Measurements from ENCODE around the gene SLC7A1.
A peak's percentile ranks its signal among the peaks of the same experiment; 100 is the strongest.

SLC7A1 gene

DNA sequence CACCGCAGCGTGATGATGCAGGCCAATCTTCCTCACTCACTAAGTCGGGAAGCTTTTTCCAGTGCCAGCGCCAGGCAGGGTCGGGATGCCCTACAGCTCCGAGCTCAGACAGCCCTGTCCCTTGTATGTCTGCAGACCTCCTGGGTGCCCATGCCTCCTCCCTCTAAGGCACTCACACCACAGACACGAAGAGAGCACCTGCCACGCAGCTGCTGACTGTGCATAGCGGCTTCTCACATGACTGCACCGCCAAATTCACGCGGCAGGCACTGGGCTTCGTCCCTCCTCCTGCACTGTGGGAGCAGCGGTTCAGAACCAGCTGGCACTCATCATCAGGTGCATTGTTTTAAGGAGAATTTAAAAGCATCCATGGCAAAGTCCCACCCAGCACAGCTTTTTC, 88.1 kb downstream of the SLC7A1 start:
- peak; percentile 70 for DNase-seq

DNA sequence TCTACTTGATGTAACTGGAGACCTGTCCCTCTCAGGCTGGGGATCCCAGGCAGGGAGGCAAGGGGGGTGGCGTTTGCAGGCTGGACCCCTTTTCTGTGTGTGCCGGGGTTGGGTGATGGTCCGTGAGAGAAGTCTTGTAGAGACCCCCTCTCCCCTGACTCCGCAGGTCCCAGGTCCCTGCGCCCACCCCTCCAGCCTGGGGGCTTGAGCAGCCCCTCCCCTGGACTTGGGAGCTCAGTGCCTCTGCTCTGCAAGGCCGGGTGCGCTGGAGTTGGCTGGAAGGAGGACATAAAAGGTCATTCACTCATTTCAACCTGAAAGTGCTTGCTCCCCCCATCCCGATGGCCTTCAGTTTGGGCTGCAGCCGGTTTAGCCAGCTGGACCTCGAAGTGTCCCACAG, 89.5 kb downstream of the SLC7A1 start:
- no peak for DNase-seq

DNA sequence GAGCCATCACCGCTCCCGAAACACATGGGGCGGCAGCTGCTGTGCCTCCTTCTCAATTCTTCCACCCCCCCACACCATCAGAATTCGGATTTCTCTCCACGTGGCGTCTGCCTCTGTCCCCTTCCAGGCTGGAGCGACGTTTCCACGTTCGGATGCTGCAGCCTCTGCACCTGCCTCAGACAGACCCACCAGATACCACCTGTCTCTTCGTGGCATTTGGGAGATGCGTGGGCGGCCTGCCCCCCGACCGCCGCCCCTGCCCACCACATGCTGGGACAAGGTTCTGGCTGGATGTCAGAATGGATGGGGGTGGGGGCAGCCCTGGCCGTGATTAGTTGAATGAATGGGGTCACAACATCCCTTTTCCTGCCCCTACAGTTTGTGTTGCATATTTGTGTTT, 90.0 kb downstream of the SLC7A1 start:
- no peak for DNase-seq

DNA sequence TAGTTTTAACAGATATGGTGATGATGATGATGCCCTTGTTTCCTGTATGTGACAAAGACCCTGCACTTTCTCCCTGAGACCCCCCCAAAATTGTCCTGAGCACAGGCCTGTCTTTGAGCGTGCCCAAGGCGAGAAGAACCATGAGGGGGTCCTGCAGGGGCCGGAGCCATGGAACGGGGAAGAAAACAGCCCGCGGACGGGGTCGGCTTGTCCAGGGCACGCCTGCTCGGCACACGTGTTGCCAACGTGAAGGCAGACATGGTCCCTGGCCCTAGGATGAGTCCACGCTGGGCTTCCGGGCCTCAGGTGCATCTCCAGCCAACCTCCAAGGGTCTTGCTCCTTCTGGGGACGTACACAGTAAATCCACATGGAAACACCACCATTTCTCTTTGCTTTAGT, 90.8 kb downstream of the SLC7A1 start:
- DNase-seq: no peak

DNA sequence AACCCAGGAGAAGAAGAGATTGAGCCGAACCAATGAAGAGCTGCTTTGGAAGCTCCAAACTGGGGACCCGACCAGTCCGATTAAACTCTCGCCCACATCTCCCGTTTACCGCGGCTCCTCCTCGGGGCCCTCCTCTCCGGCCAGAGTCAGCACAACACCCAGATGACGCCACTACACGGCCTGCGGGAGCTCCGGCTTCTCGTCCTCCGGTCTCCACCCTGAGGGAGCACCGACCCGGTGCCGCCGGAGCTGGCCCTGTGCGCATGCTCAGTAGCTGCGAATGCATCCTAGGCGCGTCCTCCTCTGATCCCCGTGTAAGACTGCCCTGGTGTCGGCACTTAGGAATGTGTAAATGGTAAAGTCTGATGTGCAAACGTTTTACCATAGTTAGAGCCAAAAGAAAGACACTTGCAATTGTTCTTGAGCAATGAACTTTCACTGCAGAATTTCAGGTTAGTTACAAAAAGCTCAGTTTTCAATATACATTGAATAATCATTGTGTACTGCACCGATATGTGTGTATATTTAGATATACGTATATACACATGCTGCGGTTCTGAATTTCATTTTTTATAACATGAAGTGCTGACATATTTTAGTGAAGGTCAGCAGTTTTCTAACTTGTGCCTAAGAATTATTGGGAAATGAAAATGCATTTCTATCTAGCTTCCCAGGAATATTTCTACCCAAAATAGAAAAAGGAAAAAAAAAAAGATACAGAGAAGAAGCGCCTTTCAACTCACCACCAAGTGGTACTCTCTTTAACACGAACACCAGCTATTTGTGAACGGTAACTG, 92.2 kb downstream of the SLC7A1 start:
- no peak for DNase-seq

DNA sequence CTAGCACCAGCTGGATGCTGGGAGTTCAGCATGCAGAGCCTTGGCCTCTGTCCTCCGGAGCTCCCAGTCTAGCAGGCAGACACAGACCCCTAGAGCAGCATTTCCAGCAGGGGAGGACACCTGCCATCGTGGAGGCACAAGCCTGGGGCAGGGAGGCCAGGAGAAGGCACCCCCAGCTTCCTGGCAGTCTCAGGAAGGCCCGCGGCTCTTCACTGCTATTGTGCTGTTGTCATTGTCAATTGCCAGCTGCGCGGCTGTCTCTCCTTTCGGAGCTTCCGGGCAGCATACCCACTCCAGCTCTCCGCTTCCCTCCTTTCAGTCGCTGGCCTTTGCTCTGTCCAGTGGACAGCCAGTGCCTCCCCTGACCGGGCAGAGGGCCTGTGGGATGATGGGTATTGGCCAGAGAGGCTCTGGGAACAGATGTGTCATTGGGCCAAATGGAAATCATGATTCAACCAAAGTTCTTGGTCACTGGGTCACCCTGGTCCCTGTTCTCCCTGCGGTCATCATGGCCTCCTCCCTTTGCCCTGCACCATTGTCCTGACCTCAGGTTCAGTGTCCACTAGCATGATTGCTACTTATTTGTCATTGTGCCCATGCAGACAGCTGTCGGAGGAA, 93.0 kb downstream of the SLC7A1 start:
- no peak for DNase-seq

DNA sequence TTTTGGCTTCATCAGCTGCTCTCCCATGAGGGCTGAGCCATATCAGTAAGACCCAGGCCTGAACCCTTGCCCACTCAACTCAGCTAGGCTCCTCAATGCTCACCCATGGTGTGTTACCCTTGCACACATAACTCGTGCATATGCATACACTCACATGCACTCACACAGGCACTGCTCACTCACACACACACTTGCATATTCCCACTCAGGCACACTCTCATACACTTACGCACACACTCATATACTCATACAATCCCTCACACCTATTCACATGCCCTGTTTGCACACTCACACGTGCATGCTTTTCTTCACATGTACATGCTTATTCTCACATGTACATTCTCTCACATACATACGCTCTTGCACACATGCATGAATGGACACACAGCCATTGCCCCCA, 93.8 kb downstream of the SLC7A1 start:
- DNase-seq: no peak

DNA sequence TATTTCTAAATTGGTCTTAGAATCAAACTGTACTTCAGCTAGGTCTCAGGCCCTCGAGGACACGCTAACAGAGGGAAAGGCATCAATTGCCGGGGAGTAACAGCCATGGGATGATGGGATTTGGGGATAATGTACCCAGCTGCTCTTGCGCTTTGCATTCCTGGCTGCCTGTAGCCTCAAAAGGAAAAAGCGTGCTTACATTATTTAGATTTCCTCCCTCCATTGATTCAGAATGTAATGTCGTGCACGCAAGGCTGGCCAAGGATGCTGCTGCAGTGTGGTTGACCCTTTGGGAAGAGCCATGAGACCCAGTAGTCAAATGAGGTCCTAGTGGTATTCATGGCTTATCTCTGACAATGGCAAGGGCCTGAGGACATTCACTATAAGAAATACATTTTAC, 95.1 kb downstream of the SLC7A1 start:
- DNase-seq: no peak

DNA sequence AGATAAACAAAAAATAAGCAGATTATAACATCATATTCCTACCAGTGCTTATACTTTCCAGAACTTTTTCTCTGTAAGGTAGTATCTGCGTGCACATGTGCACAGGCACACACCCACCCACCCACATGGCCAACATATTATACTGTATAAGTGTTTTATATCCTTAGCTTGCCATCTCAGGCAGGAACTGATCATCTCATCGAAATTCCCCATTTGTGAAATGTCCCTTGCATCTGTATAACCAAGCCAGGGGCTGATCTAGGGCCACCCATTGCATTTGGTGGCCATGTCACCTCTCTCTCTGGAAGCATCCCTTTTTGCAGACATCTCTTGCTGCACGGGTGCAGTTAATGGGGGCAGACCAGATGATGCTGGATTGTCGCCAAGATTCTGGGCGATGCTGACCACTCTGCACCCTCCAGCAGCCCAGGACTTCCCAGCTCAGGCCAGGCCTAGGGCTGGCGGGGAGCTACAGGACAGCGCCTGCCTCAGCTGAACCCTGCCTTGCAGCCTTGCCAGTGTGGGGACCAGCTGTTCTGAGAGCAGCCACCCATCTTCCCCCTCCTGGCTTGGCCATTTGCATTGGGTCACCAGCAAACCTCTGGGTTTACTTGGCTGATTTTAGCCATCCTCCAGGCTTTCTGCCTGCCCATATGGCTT, 95.9 kb downstream of the SLC7A1 start:
- no peak for DNase-seq

DNA sequence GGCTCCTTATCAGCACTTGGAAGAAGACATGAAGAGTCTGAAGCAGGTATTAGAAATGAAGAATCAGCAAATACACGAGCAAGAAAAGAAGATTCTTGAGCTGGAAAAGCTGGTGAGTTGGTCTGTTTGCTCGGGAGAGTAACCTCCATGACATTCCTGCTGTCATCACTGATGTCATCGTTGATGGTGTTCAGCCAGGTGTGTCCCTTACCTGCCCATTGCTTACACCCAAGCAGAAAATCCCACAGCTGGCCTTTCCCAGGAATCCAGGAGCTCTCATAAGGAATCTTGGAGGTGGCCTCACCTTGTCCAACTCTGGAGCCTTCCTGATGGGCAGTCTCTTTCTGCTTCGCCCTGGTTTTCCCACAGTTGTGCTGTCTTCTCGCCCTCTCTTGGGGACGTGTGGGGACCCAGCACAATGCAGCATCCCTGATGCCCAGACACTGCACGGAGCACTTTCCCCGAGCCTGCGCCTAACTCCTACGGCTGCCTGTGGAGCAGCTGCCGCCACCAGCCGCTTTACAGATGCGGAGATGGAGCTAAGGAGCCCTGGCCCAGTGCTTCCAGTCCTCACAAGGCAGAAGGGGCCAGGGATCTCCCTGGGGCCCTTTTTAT, 97.0 kb downstream of the SLC7A1 start:
- DNase-seq: no peak

DNA sequence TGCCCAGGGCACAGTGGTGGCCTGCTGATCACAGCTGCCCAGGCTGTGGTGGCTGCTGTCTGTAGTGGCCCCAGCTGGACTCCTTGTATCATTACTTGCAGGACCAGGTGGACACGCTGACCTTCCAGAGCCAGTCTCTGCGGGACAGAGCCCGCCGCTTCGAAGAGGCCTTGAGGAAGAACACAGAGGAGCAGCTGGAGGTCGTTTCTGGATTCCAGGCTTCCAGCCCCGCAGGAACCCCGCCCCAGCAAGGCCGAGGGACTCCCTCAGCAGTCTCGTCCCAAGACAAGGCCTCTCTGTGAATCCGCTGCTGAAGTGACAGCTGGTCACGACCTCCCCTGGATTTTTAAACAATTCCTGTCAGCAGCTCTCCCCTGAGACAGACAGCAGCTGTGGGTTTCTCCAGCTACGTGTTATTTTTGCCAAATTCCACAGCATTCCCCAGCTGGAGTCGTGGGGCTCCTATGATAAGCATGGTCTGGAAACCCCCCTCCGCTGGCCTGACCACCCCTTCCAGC, 98.3 kb downstream of the SLC7A1 start:
- no peak for DNase-seq

DNA sequence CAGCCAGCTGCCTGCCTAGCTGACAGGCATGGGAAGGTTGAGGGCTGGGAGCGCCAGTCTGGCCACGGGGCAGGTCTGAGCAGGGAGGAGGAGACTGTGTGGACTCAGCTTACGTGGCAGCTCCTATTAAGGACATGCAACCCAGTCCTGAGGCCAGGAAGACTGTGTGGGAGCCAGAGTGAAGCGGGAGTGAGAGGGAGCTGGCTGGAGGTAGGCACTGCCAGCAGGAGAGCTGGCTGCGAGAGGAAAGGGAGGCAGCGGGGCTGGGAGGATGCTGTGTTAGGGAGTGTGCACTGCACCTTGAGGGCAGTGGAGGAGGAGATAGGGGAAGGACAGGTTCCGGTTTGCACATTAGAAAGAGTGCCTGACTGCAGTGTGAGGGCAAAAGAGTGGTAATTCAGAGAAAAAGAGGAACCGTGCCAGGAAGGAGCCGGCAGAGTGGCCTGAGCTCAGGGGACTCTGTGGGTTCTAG, 99.2 kb downstream of the SLC7A1 start:
- DNase-seq: no peak

DNA sequence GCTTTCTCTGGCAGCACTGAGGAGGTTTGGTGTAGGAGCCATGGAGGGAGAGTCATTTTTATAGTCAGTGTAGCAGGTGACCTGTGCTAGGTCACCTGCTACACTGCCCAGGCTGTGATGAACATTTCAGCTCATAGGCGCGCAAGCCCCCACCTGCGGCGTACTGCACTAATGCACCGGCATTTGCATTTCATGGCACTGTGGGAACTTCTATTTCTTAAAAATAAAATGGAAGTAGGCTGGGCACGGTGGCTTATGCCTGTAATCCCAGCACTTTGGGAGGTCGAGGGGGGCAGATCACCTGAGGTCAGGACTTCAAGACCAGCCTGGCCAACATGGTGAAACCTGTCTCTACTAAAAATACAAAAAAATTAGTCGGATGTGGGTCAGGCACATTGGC, 101.0 kb downstream of the SLC7A1 start:
- DNase-seq: no peak

DNA sequence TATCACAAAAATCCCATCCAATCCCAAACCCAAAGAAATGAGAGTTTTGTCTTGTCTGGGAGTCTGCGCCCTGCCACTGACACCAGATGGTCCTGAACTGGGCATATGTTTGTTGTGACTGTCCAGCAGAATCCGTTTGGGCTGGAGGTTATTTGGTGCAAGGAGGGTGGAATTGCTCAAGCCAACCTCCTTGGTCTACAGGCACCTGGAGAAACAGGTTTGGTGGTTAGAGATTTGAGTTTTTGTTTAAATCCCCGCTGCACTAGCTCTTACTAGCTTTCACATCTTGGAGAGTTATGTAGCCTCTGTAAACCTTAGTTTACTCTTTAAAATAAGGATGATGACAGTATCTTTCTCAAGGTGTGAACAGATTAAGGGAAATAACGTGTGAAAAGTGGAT, 101.7 kb downstream of the SLC7A1 start:
- DNase-seq: no peak

DNA sequence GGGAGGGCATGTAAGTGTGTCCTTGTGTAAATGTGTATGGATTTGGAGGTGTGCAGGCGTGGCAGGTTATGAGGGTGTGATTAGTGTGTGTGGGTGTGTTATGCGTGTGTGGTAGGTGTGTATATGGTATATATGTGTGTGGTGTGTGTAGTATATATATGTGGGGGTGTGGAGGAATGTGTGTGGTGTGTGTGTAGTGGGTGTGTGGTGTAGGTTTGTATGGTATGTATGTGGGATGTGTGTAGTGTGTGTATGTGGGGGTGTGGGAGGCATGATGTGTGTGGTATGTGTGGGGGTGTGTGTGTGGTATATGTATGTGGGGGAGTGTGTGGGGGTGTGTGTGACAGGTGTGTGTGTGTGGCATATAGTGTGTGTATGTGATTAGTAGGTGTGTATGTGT, 104.2 kb downstream of the SLC7A1 start:
- DNase-seq: no peak

DNA sequence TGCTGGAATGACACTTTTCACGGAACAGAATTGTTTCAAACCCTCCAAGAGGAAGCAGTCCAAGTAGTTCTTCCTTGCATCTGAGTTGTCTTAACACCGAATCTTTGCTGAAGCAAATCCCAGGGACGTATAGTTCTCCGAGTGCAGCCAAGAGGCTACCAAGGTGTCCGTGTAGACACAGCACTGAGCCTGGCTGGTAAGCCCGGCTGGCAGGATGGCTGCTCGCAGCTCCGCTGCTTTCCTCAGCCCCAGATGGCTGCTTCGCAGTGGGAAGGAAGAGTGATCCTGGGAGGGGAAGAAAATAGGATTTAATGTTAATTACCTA, 105.0 kb downstream of the SLC7A1 start:
- no peak for DNase-seq

DNA sequence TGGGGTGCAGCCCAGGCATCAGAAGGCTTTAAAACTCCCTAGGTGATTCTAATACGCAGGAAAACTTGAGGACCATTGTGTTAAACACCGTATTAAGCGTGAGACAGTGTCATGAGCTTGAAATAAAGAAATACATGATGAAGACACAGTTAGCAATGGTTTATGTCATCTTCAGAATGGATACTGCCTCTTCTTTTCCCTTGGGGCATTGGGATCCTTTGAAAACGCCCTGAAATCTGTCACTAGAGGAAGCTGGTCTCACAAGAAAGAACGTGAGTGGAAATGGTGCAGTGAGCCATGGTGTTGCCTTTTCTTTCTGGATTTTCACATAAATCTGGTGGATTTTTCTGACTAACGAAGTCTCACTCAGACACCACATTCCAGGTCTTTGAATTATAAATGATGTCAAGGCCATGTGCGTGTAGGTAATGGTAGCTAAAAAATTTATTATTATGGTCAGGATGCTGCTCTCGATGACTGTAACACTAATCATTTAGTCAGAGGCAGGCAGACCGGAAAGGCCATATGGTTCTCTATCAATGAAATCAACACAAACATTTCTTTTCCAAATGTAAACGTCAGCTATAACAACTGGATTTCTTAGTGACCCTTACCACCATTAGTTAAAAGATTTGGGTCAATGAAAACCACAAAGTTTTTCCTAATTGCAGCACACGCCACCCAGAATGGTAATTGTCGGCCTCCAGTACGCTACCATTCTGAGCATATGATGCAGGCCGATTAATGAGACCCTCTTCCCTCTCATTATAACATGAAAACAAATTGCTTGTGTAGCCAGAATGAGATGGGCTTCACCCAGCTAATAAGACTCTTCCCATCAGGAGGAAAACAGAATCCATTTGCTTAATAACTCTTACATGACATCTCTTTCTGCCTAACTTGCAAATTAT, 105.6 kb downstream of the SLC7A1 start:
- DNase-seq: no peak

DNA sequence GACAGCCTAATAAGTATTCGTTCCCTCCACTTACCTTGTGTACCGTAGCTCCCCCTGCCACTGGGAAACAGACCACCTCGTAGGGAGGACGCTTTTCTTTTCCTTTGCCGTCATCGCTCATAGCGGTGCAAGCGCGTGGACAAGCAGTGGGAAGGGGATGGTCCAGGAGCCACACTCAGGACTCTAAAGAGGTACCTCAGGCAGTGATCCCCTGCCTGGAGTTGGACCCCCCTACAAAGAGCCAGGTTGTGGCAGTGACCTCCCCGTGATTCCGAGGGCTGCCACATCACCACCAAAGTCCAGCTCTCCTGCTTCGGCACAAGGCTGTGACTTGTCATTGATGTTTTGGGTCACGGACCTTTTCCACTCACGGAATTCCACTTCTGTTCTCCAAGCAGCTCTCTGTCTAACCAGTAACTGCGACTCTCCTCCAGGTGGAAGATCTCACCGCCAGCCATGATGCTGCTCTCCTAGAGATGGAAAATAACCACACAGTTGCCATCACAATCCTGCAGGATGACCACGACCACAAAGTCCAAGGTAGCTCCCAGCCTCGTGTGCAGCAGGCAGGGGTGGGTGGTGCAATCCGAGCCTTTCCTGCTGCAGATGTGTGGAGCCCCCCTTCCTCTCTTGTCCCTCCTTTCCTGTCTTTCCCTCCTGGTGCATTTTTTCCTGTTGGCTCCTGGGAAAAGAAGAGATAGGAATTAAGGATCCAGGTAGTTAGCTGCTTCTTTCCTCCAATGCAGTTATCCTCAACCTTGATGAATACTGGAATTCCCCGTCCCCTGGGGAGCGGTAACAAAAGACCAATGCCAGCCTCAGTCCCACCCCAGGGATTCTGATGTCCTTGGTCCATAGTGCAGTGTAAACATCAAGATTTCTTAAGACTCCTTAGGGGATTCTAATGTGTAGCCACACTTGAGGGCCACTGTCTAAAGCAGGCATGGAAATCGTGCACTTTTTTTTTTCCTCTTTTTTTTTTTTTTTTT, 107.7 kb downstream of the SLC7A1 start:
- no peak for DNase-seq

DNA sequence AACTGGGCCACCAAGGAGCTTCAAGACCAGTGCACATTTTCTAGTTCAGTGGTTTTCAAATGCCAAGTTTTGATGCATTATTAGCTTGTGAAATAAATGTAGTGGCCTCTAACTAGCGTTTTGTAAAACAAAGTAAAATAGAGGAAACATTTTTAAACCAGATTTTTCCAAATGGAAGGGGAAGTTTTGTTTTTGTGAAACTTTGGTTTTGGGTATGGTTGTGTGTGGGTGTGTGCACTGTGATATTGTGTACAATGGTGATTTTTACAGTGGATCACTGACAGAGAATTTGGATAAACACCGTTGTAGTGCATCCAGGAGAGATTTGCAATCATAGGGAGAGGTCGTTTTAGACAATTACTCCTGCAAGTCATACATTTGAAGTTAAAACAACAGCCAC, 108.9 kb downstream of the SLC7A1 start:
- DNase-seq: no peak

DNA sequence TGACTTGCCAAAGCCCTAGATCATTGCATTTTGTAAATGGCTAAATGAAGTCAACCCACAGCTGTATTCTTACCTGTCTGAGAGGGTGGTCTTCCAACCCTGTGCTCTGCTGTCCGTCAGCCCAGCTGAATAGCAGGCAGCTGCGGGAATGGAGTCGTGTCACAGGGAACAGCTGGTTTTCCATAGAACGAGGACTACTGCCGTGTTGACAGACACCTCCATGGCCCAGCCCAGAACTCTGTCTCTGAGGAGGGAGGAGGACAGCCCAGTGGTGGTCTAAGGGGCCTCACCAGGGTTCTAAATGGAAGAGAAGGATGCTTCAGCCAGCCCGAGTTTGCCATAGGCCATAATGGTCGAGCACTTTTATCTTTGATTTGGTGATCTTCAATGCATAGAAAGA, 110.7 kb downstream of the SLC7A1 start:
- no peak for DNase-seq

DNA sequence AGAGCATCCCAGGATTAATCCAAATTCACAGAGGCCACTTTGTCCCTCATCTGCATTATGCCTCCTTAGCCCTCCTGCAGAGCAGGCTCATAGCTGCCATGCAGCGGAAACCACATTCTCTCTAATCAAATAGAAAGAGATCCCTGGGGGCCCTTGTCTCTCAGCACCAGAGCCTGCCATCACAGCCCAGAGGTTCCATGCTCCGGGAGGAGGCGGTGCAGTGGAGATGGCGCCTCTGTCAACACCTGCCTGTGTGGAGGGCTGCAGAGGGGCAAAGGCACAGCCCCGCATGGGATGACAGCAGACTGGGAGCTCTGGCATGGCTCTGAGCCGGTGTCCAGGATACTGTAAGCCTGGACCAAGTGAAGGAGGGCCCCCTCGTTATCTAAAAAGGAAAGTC, 111.3 kb downstream of the SLC7A1 start:
- DNase-seq: peak; percentile 67
